GM12878 (cell line): ENCODE data around the gene UPK3BL1.
"Not testable (repeated sequence)": the region's sequence is repeated elsewhere in the genome, so short reads cannot be mapped to it uniquely, and the experiment has no call there.

Experiments used
- CTCF ChIP-seq, 3 experiments: IDR thresholded peaks in 2 of 3; conservative IDR thresholded peaks in 1 of 3; 2 replicates each; pipeline ENCODE4 v1.5.1; 2011; ENCODE audit warnings: low read depth in 3 of 3, low read length in 3 of 3, mild to moderate bottlenecking in 3 of 3, control low read depth in 2 of 3, moderate library complexity in 2 of 3, inconsistent platforms in 1 of 3, mixed read lengths in 1 of 3; ENCODE audit not compliant: control insufficient read depth in 2 of 3, insufficient read depth in 1 of 3; ENCODE audit errors: extremely low read depth in 1 of 3
- E4F1 ChIP-seq: fragments of 450-650 bp; IDR thresholded peaks from 2 replicates; pipeline ENCODE4 v1.6.1; 2018; ENCODE audit warnings: borderline replicate concordance, mild to moderate bottlenecking; ENCODE audit not compliant: partially characterized antibody
- ELK1 ChIP-seq: IDR thresholded peaks from 2 replicates; pipeline ENCODE4 v1.6.1; 2012; ENCODE audit warnings: low read depth, low read length, improper control_type of control experiment
- FOXK2 ChIP-seq: fragments of 450-650 bp; IDR thresholded peaks from 2 replicates; pipeline ENCODE4 v1.6.1; 2017; ENCODE audit warnings: mild to moderate bottlenecking, moderate library complexity
- GABPA ChIP-seq: IDR thresholded peaks from 2 replicates; pipeline ENCODE4 v1.6.1; 2014; ENCODE audit warnings: antibody characterized with exemption, low read depth, mild to moderate bottlenecking, inconsistent platforms
- MEF2A ChIP-seq: IDR thresholded peaks from 2 replicates; pipeline ENCODE4 v1.6.1; 2011; ENCODE audit warnings: low read depth, mild to moderate bottlenecking, low read length, moderate library complexity; ENCODE audit not compliant: insufficient read depth
- NFYB ChIP-seq: IDR thresholded peaks from 2 replicates; pipeline ENCODE4 v1.6.1; 2011; ENCODE audit warnings: low read depth, mild to moderate bottlenecking, low read length, improper control_type of control experiment, moderate library complexity; ENCODE audit not compliant: insufficient read depth
- NRF1 ChIP-seq: conservative IDR thresholded peaks from 2 replicates; pipeline ENCODE4 v1.6.1; 2011; ENCODE audit warnings: mild to moderate bottlenecking, low read depth, low read length, improper control_type of control experiment
- POLR2AphosphoS5 ChIP-seq: IDR thresholded peaks from 2 replicates; pipeline ENCODE4 v1.6.1; 2011; ENCODE audit warnings: mild to moderate bottlenecking, low read length, inconsistent platforms
- YY1 ChIP-seq: IDR thresholded peaks from 2 replicates; pipeline ENCODE4 v1.6.1; 2011; ENCODE audit warnings: low read depth, mild to moderate bottlenecking, low read length
- ZSCAN29 ChIP-seq: fragments of 450-650 bp; IDR thresholded peaks from 2 replicates; pipeline ENCODE4 v1.6.1; 2017; ENCODE audit warnings: mild to moderate bottlenecking, moderate library complexity
- ZZZ3 ChIP-seq: IDR thresholded peaks from 2 replicates; pipeline ENCODE4 v1.6.1; 2011; ENCODE audit warnings: low read depth; ENCODE audit not compliant: control insufficient read depth, insufficient read length
- TF ChIP-seq, protein P1 (sequence below): fragments of 450-650 bp; IDR thresholded peaks from 2 replicates; pipeline ENCODE4 v1.6.1; 2014; ENCODE audit warnings: mild to moderate bottlenecking

DNA sequence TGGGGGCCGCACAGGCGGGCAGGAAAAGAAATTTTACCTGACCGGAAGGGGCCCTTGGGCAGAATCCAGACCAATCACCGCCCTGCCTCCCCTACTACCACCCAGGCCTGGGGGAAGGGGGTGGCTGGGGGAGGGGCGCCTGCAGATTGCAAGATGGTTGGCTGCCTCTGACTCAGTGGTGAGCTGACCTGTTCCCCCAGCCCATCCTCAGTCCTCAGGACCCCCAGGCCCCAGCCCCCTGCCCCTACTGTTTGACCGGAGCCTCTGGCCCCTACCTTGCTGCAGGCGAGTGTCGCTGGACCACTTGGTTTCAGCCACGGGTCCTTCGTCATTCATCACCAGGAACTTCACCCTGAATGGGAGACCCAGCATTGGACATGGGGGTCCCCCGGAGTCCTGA lies 3.7 kb downstream of the UPK3BL1 start:
- not testable (repeated sequence) for TF ChIP-seq CTCF (IDR thresholded peaks at IDR 0.05 in 2 of 3, conservative IDR thresholded peaks at IDR 0.05 in 1 of 3; ENCODE audit: control insufficient read depth in 2 of 3, extremely low read depth in 1 of 3, insufficient read depth in 1 of 3, low read depth in 3 of 3, low read length in 3 of 3); GABPA; ZSCAN29; POLR2AphosphoS5; MEF2A; NFYB; E4F1; FOXK2; YY1; ELK1; NRF1; ZZZ3
- TF ChIP-seq, protein P1, sequence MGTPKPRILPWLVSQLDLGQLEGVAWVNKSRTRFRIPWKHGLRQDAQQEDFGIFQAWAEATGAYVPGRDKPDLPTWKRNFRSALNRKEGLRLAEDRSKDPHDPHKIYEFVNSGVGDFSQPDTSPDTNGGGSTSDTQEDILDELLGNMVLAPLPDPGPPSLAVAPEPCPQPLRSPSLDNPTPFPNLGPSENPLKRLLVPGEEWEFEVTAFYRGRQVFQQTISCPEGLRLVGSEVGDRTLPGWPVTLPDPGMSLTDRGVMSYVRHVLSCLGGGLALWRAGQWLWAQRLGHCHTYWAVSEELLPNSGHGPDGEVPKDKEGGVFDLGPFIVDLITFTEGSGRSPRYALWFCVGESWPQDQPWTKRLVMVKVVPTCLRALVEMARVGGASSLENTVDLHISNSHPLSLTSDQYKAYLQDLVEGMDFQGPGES = not testable (repeated sequence)
